Trophoblast cell (in vitro differentiated cells and primary cell): ENCODE results near the gene SRP9.

Source experiments
- DNase-seq, 2 donors: peaks; one replicate each; pipeline ENCODE4 v3.0.0-alpha.2; 2016
- H2AFZ ChIP-seq: 2 replicates; pipeline ENCODE4 v1.6.1; 2013; ENCODE audit warnings: low read length, moderate library complexity, mild to moderate bottlenecking; ENCODE audit not compliant: insufficient read depth, poor library complexity
- H2AK5ac ChIP-seq: 2 replicates; pipeline ENCODE4 v1.6.1; 2013; ENCODE audit warnings: mild to moderate bottlenecking, low read length
- H2BK120ac ChIP-seq: 2 replicates; pipeline ENCODE4 v1.6.1; 2013; ENCODE audit warnings: low read length, mild to moderate bottlenecking, moderate library complexity; ENCODE audit not compliant: insufficient read depth, poor library complexity
- H2BK12ac ChIP-seq: 2 replicates; pipeline ENCODE4 v1.6.1; 2013; ENCODE audit warnings: mild to moderate bottlenecking, low read length, moderate library complexity
- H2BK5ac ChIP-seq: 2 replicates; pipeline ENCODE4 v1.6.1; 2013; ENCODE audit warnings: low read length, low read depth, moderate library complexity, mild to moderate bottlenecking; ENCODE audit not compliant: poor library complexity
- H3K14ac ChIP-seq: 2 replicates; pipeline ENCODE4 v1.6.1; 2013; ENCODE audit warnings: mild to moderate bottlenecking, low read length
- H3K18ac ChIP-seq: 2 replicates; pipeline ENCODE4 v1.6.1; 2013; ENCODE audit warnings: mild to moderate bottlenecking, low read length
- H3K23ac ChIP-seq: 2 replicates; pipeline ENCODE4 v1.6.1; 2013; ENCODE audit warnings: low read length
- H3K27ac ChIP-seq: 2 replicates; pipeline ENCODE4 v1.5.1; 2013; ENCODE audit warnings: low read depth, mild to moderate bottlenecking, inconsistent platforms, low read length, moderate library complexity
- H3K27me3 ChIP-seq: 2 replicates; pipeline ENCODE4 v1.6.1; 2013; ENCODE audit warnings: inconsistent platforms, mild to moderate bottlenecking, low read length, moderate library complexity; ENCODE audit not compliant: insufficient read depth
- H3K36me3 ChIP-seq, 2 experiments: 1 replicate in 1 of 2; 2 replicates in 1 of 2; pipeline ENCODE4 v1.6.1; 2013; ENCODE audit warnings: low read length in 2 of 2, mild to moderate bottlenecking in 2 of 2, moderate library complexity in 1 of 2; ENCODE audit not compliant: insufficient read depth in 2 of 2, control insufficient read depth in 1 of 2
- H3K4ac ChIP-seq: 2 replicates; pipeline ENCODE4 v1.6.1; 2013; ENCODE audit warnings: low read depth, mild to moderate bottlenecking, low read length, moderate library complexity
- H3K4me1 ChIP-seq, 2 experiments: 1 replicate in 1 of 2; 2 replicates in 1 of 2; pipeline ENCODE4 v1.6.1; 2013; ENCODE audit warnings: low read length in 2 of 2, mild to moderate bottlenecking in 2 of 2, moderate library complexity in 1 of 2; ENCODE audit not compliant: insufficient read depth in 2 of 2, control insufficient read depth in 1 of 2
- H3K4me2 ChIP-seq: 2 replicates; pipeline ENCODE4 v1.6.1; 2013; ENCODE audit warnings: inconsistent platforms, mild to moderate bottlenecking, low read length, moderate library complexity
- H3K4me3 ChIP-seq: 2 replicates; pipeline ENCODE4 v1.5.1; 2013; ENCODE audit warnings: mild to moderate bottlenecking, low read depth, low read length, inconsistent platforms
- H3K79me1 ChIP-seq: one replicate; pipeline ENCODE4 v1.6.1; 2013; ENCODE audit warnings: low read length
- H3K79me2 ChIP-seq: 2 replicates; pipeline ENCODE4 v1.6.1; 2013; ENCODE audit warnings: low read length, mild to moderate bottlenecking; ENCODE audit not compliant: control insufficient read depth, insufficient read depth, poor library complexity
- H3K9ac ChIP-seq: 2 replicates; pipeline ENCODE4 v1.6.1; 2013; ENCODE audit warnings: mild to moderate bottlenecking, low read length
- H3K9me3 ChIP-seq: 2 replicates; pipeline ENCODE4 v1.6.1; 2013; ENCODE audit warnings: low read depth, mild to moderate bottlenecking, control low read depth, inconsistent platforms, low read length; ENCODE audit not compliant: insufficient read depth
- H4K12ac ChIP-seq: 2 replicates; pipeline ENCODE4 v1.6.1; 2013; ENCODE audit warnings: low read depth, mild to moderate bottlenecking, low read length, moderate library complexity
- H4K8ac ChIP-seq: 2 replicates; pipeline ENCODE4 v1.6.1; 2013; ENCODE audit warnings: low read depth, mild to moderate bottlenecking, low read length, moderate library complexity
- H4K91ac ChIP-seq: one replicate; pipeline ENCODE4 v1.6.1; 2013; ENCODE audit warnings: low read depth, mild to moderate bottlenecking, low read length, moderate library complexity
- WGBS: extraction: QIAGEN DNeasy Blood & Tissue Kit; methylation state at CpG from one replicate; pipeline ENCODE4 v1.1.7; 2013; ENCODE audit warnings: missing lambda C conversion rate; ENCODE audit not compliant: insufficient read length, insufficient coverage; ENCODE audit errors: extremely low coverage; 5-methylcytosine and 5-hydroxymethylcytosine counted together

The SRP9 gene

GRCh38 chr1:225770561-225771248, 6.9 kb upstream of the SRP9 start:
- no peak for DNase-seq
- Histone ChIP-seq H4K8ac (no peak overlapping the region), H3K14ac (no peak overlapping the region), H3K18ac (no peak overlapping the region), H4K91ac (peak overlapping the region; percentile 7), H3K4me3 (no peak overlapping the region), H2AK5ac (no peak overlapping the region), H3K4ac (no peak overlapping the region), H3K4me1 (peaks cover 42 to 58% of the 10 kb centered on the region in 2 experiments), H2BK5ac (peak overlapping the region; percentile 54), H2BK12ac (peak overlapping the region; percentile 53), H3K79me1 (peaks cover 30% of the 10 kb centered on the region), H3K23ac (no peak overlapping the region), H2BK120ac (peak overlapping the region; percentile 65), H3K27ac (no peak overlapping the region), H3K79me2 (peaks cover 5% of the 10 kb centered on the region), H3K4me2 (peak overlapping the region; percentile 41), H3K27me3 (no peaks in the 10 kb centered on the region), H4K12ac (no peak overlapping the region), H2AFZ (no peak overlapping the region), H3K9ac (no peak overlapping the region), H3K36me3 (no peaks in the 10 kb centered on the region), H3K9me3 (no peaks in the 10 kb centered on the region)
- WGBS: no CpG with 5 or more reads among the region's 11 CpGs

GRCh38 chr1:225771661-225772322, 5.8 kb upstream of the SRP9 start:
- H2BK5ac ChIP-seq: no peak overlapping the region
- no CpG with 5 or more reads among the region's 4 CpGs for WGBS

DNA sequence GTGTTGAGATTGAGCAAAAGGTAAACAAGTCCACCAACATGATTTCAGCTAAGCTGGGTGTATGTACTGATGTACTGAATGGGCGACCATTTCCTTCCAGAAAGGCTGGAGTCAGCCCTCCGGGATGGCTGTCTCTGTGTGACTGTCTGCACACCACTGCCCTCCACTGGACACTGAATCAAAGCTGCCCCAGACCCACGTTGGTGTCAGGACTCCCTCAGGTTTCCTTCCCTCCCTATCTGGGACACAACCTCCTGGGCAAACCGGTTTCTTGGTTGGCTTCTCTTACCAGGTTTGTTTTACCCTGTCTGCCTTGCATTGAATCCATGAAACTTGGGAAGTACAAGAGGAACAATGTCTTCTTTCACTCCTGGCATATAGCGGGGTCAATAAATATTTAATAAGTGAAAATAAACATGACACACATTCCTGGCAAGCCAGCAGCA, 5.3 kb upstream of the SRP9 start:
- H3K79me1 ChIP-seq: peaks cover 24% of the 10 kb centered on the region
- H3K4me1 ChIP-seq: peaks cover 30 to 46% of the 10 kb centered on the region in 2 experiments
- no peak overlapping the region for H4K8ac ChIP-seq

More at GRCh38 chr1:225771661-225772322, 5.8 kb upstream of the SRP9 start:
- Histone ChIP-seq H2BK12ac (no peak overlapping the region), H4K12ac (no peak overlapping the region), H3K79me2 (peaks cover 5% of the 10 kb centered on the region), H2BK120ac (no peak overlapping the region), H3K18ac (no peak overlapping the region), H3K27ac (peak overlapping the region; percentile 24), H3K79me1 (peaks cover 29% of the 10 kb centered on the region), H3K9me3 (no peaks in the 10 kb centered on the region), H3K9ac (no peak overlapping the region), H3K4ac (no peak overlapping the region), H2AFZ (no peak overlapping the region), H3K4me3 (no peak overlapping the region), H3K36me3 (no peaks in the 10 kb centered on the region), H3K4me2 (no peak overlapping the region), H3K14ac (no peak overlapping the region), H3K4me1 (peaks cover 35 to 48% of the 10 kb centered on the region in 2 experiments), H2AK5ac (no peak overlapping the region), H3K23ac (no peak overlapping the region), H3K27me3 (no peaks in the 10 kb centered on the region), H4K8ac (no peak overlapping the region), H4K91ac (peak overlapping the region; percentile 65)
- no peak for DNase-seq

GRCh38 chr1:225772848-225773247, 4.8 kb upstream of the SRP9 start:
- Histone ChIP-seq H3K14ac (peak overlapping the region; percentile 17), H3K79me2 (peaks cover under 1% of the 10 kb centered on the region), H2BK12ac (peak overlapping the region; percentile 46), H3K79me1 (peaks cover 22% of the 10 kb centered on the region), H3K4ac (no peak overlapping the region), H2BK5ac (no peak overlapping the region), H3K9me3 (no peaks in the 10 kb centered on the region), H3K23ac (no peak overlapping the region), H3K4me3 (no peak overlapping the region), H2AFZ (no peak overlapping the region), H3K27ac (no peak overlapping the region), H3K4me2 (no peak overlapping the region), H3K36me3 (no peaks in the 10 kb centered on the region), H4K8ac (no peak overlapping the region), H3K9ac (no peak overlapping the region), H3K4me1 (peaks cover 25 to 41% of the 10 kb centered on the region in 2 experiments), H3K18ac (no peak overlapping the region), H2AK5ac (no peak overlapping the region), H4K91ac (no peak overlapping the region), H4K12ac (no peak overlapping the region), H3K27me3 (no peaks in the 10 kb centered on the region), H2BK120ac (no peak overlapping the region)
- WGBS: no CpG with 5 or more reads among the region's 4 CpGs
- DNase-seq: no peak

More for the DNA sequence above, 5.3 kb upstream of the SRP9 start:
- Histone ChIP-seq H3K27me3 (no peaks in the 10 kb centered on the region), H3K18ac (no peak overlapping the region), H3K14ac (no peak overlapping the region), H3K4me3 (no peak overlapping the region), H3K79me2 (peaks cover 3% of the 10 kb centered on the region), H3K36me3 (no peaks in the 10 kb centered on the region), H2BK120ac (no peak overlapping the region), H3K4me2 (peak overlapping the region; percentile 14), H3K9me3 (no peaks in the 10 kb centered on the region), H3K23ac (no peak overlapping the region), H3K27ac (peak overlapping the region; percentile 13), H4K91ac (no peak overlapping the region), H2AFZ (no peak overlapping the region), H2BK12ac (no peak overlapping the region), H4K12ac (no peak overlapping the region), H2AK5ac (no peak overlapping the region), H3K4ac (no peak overlapping the region), H2BK5ac (no peak overlapping the region), H3K9ac (no peak overlapping the region)
- WGBS: no CpG with 5 or more reads among the region's 5 CpGs
- peak; percentile 85 to 92 for DNase-seq
